Measurements from ENCODE around the gene FUCA1.

DNA sequence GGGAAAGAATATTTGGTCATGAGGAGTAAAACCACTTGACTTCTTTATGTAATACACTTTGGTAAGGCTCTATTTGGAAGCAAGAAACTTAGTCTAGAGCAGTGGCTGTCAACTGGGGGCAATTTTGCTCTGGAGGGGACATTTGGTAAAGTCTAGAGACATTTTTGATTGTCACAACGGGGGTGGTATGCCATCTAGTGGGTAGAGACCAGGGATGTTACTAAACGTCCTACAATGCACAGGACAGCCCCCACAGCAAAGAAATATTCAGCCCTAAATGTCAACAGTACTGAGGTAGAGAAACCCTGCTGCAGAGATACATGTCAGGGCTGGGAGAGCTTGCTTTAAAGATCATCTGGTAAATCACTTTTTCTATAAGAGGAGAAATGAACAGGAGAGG, 13.5 kb downstream of the FUCA1 start:
- TF ChIP-seq, protein P1, sequence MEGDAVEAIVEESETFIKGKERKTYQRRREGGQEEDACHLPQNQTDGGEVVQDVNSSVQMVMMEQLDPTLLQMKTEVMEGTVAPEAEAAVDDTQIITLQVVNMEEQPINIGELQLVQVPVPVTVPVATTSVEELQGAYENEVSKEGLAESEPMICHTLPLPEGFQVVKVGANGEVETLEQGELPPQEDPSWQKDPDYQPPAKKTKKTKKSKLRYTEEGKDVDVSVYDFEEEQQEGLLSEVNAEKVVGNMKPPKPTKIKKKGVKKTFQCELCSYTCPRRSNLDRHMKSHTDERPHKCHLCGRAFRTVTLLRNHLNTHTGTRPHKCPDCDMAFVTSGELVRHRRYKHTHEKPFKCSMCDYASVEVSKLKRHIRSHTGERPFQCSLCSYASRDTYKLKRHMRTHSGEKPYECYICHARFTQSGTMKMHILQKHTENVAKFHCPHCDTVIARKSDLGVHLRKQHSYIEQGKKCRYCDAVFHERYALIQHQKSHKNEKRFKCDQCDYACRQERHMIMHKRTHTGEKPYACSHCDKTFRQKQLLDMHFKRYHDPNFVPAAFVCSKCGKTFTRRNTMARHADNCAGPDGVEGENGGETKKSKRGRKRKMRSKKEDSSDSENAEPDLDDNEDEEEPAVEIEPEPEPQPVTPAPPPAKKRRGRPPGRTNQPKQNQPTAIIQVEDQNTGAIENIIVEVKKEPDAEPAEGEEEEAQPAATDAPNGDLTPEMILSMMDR (IDR thresholded peaks at IDR 0.05 in 2 of 3, conservative IDR thresholded peaks at IDR 0.05 in 1 of 3; ENCODE audit: borderline replicate concordance in 1 of 3, insufficient read depth in 1 of 3, low read depth in 2 of 3, low read length in 2 of 3): peak in 2 of 3 experiments; percentile 25 to 41; a peak in 3 of 6 replicates
- TF ChIP-seq ATF3 (IDR thresholded peaks at IDR 0.05) (no peak), CEBPB (IDR thresholded peaks at IDR 0.05; ENCODE audit: low read depth) (no peak), EZH2 (IDR thresholded peaks at IDR 0.05) (no peak), ZNF274 (IDR thresholded peaks at IDR 0.05; ENCODE audit: low read depth, low read length) (no peak)

Measured in HCT116 (cell line).